CD4-positive, alpha-beta T cell treated with Interleukin-4 for 1 hour (primary cell): ENCODE data around the gene SMOC2.

Experiments
- DNase-seq, 2 donors: peaks; one replicate each; pipeline ENCODE4 v3.0.0-alpha.2; 2020 to 2022

SMOC2 gene

GRCh38 chr6:168440520-168441433 lies at the start of gene SMOC2:
TSS of gene SMOC2 (plus strand) at chr6:168441184. CDS start at chr6:168441371, 187 bp downstream.
- DNase-seq: no peak

GRCh38 chr6:168393126-168393870 lies 47.7 kb upstream of the SMOC2 start:
- DNase-seq: no peak

GRCh38 chr6:168394606-168395005 lies 46.4 kb upstream of the SMOC2 start:
- no peak for DNase-seq

- DNase-seq: no peak
These were observed 45.0 kb upstream of the SMOC2 start for GRCh38 chr6:168395983-168396382.

- DNase-seq: no peak
These were observed 44.4 kb upstream of the SMOC2 start for GRCh38 chr6:168396561-168396960.

- DNase-seq: no peak
These were observed 44.0 kb upstream of the SMOC2 start for GRCh38 chr6:168397012-168397411.

- no peak for DNase-seq
These were observed 40.9 kb upstream of the SMOC2 start for GRCh38 chr6:168400037-168400436.

- DNase-seq: no peak
These were observed 37.5 kb upstream of the SMOC2 start for GRCh38 chr6:168403370-168404005.

- DNase-seq: no peak
These were observed 36.4 kb upstream of the SMOC2 start for GRCh38 chr6:168404560-168404959.

GRCh38 chr6:168407842-168408241 lies 33.1 kb upstream of the SMOC2 start:
- DNase-seq: no peak

- no peak for DNase-seq
These were observed 32.4 kb upstream of the SMOC2 start for GRCh38 chr6:168408504-168409136.

- DNase-seq: no peak
These were observed 30.9 kb upstream of the SMOC2 start for GRCh38 chr6:168410035-168410434.

- DNase-seq: no peak
These were observed 30.4 kb upstream of the SMOC2 start for GRCh38 chr6:168410554-168411011.

- no peak for DNase-seq
These were observed 29.9 kb upstream of the SMOC2 start for GRCh38 chr6:168411130-168411529.

- DNase-seq: no peak
These were observed 29.2 kb upstream of the SMOC2 start for GRCh38 chr6:168411793-168412192.

GRCh38 chr6:168412456-168412855 lies 28.5 kb upstream of the SMOC2 start:
- no peak for DNase-seq

GRCh38 chr6:168413018-168413720 lies 27.8 kb upstream of the SMOC2 start:
- DNase-seq: no peak

GRCh38 chr6:168413856-168414255 lies 27.1 kb upstream of the SMOC2 start:
- DNase-seq: no peak

- no peak for DNase-seq
These were observed 26.5 kb upstream of the SMOC2 start for GRCh38 chr6:168414336-168415097.

- no peak for DNase-seq
These were observed 25.6 kb upstream of the SMOC2 start for GRCh38 chr6:168415098-168415992.
